OCI-LY7 (cell line): ENCODE measurements around the gene ADPRHL1. TPM values are rescaled to one million over a fixed set of nuclear protein-coding genes. Genes with fewer than 3 reads are reported as not detected.

ENCODE experiments used
- BruUV-seq: library from RNA; stranded (reverse); fragments of 400-500 nt; replicated peaks from 2 replicates; lab custom pipeline; 2021; lab: Mats Ljungman, UMichigan
- CTCF ChIA-PET: fragments of 300-600 bp; sonication (Branson Sonifier 250); formaldehyde crosslinking; loops from one replicate; lab custom pipeline; 2022; ENCODE audit warnings: antibody characterized with exemption; ENCODE audit not compliant: unreplicated experiment; lab: Charles Lee
- POLR2A ChIA-PET: fragments of 300-600 bp; sonication (Branson Sonifier 250); formaldehyde crosslinking; loops from one replicate; lab custom pipeline; 2022; ENCODE audit warnings: antibody characterized with exemption; lab: Charles Lee
- DNase-seq: peaks from one replicate; pipeline ENCODE4 v3.0.0-alpha.2; 2015; ENCODE audit warnings: low spot score
- H2AFZ ChIP-seq: fragments of 200-600 bp; sonication (generic), shearing (Covaris generic); 2 replicates; pipeline ENCODE4 v1.6.1; 2014; ENCODE audit warnings: mild to moderate bottlenecking, antibody characterized with exemption, low read length, moderate library complexity
- H3K27ac ChIP-seq: fragments of 200-600 bp; sonication (generic); 2 replicates; pipeline ENCODE4 v1.5.1; 2014; ENCODE audit warnings: mixed run types, low read depth, mild to moderate bottlenecking, moderate library complexity, low read length, inconsistent platforms; ENCODE audit not compliant: poor library complexity, severe bottlenecking
- H3K36me3 ChIP-seq: fragments of 200-600 bp; sonication (generic); 2 replicates; pipeline ENCODE4 v1.6.1; 2014; ENCODE audit warnings: mild to moderate bottlenecking, antibody characterized with exemption, low read length, moderate library complexity, mixed read lengths; ENCODE audit not compliant: insufficient read depth
- H3K4me1 ChIP-seq: fragments of 200-600 bp; sonication (generic); 2 replicates; pipeline ENCODE4 v1.5.1; 2014; ENCODE audit warnings: mild to moderate bottlenecking, low read length; ENCODE audit not compliant: insufficient read depth, poor library complexity, severe bottlenecking
- H3K4me2 ChIP-seq: fragments of 200-600 bp; sonication (generic); 2 replicates; pipeline ENCODE4 v1.6.1; 2014; ENCODE audit warnings: mild to moderate bottlenecking, low read length
- H3K4me3 ChIP-seq: fragments of 200-600 bp; sonication (generic); 2 replicates; pipeline ENCODE4 v1.5.1; 2014; ENCODE audit warnings: mild to moderate bottlenecking, low read depth, low read length; ENCODE audit not compliant: poor library complexity, severe bottlenecking
- H3K79me2 ChIP-seq: fragments of 200-600 bp; sonication (generic); 2 replicates; pipeline ENCODE4 v1.6.1; 2016; ENCODE audit warnings: low read depth, mild to moderate bottlenecking, low read length, moderate library complexity, mixed read lengths; ENCODE audit not compliant: insufficient read depth
- H3K9me2 ChIP-seq: fragments of 200-600 bp; sonication (generic); 2 replicates; pipeline ENCODE4 v1.6.1; 2016; ENCODE audit warnings: mild to moderate bottlenecking, low read length, mixed read lengths; ENCODE audit not compliant: insufficient read depth
- H3K9me3 ChIP-seq: fragments of 200-600 bp; sonication (generic); 2 replicates; pipeline ENCODE4 v1.6.1; 2014; ENCODE audit warnings: mild to moderate bottlenecking, mixed run types, low read length, mixed read lengths
- H4K20me1 ChIP-seq: fragments of 200-600 bp; sonication (generic); 2 replicates; pipeline ENCODE4 v1.6.1; 2014; ENCODE audit warnings: mild to moderate bottlenecking, antibody characterized with exemption, low read length, moderate library complexity, mixed read lengths; ENCODE audit not compliant: insufficient read depth
- CTCF ChIP-seq: fragments of 200-600 bp; sonication (generic); conservative IDR thresholded peaks from 2 replicates; pipeline ENCODE4 v1.5.1; 2014; ENCODE audit warnings: mild to moderate bottlenecking, antibody characterized with exemption, low read length, moderate library complexity, mixed read lengths
- EZH2phosphoT487 ChIP-seq: fragments of 200-600 bp; sonication (generic); IDR thresholded peaks from 2 replicates; pipeline ENCODE4 v1.6.1; 2018; ENCODE audit warnings: low read depth, borderline replicate concordance, mild to moderate bottlenecking, mixed run types, antibody characterized with exemption, low read length, moderate library complexity, mixed read lengths
- intact Hi-C: fragments of 100-400 bp; cut with micrococcal nuclease; formaldehyde crosslinking; loops from one replicate; pipeline ENCODE4 v1.10.0; 2022; ENCODE audit not compliant: unreplicated experiment
- total RNA-seq, 2 experiments: library from RNA; depleted of rRNA in 1 of 2; stranded (reverse); fragments of >200 nt in 1 of 2; shearing (Covaris generic) in 1 of 2; gene quantifications; 2 replicates each; pipeline ENCODE4 v1.2.3, GENCODE V29; 2014 to 2022

ADPRHL1 gene
- total RNA-seq, 2 experiments from 2014 or later = 2.5 to 6.2 TPM

GRCh38 chr13:113351514-113352026 is 101.7 kb downstream of the ADPRHL1 start:
- Histone ChIP-seq H3K27ac (no peak overlapping the region), H3K9me3 (no peaks in the 10 kb centered on the region), H3K4me2 (no peak overlapping the region), H3K4me3 (no peak overlapping the region), H4K20me1 (no peaks in the 10 kb centered on the region), H3K36me3 (no peaks in the 10 kb centered on the region), H3K9me2 (no peaks in the 10 kb centered on the region), H3K79me2 (no peaks in the 10 kb centered on the region), H3K4me1 (no peaks in the 10 kb centered on the region), H2AFZ (no peak overlapping the region)
- TF ChIP-seq EZH2phosphoT487 (no peak), CTCF (no peak)
- BruUV-seq = no TSS peak
- no peak for DNase-seq
- ChIA-PET POLR2A (no interaction called here), CTCF (no interaction called here)
- intact Hi-C loops = no loop called here

GRCh38 chr13:113350938-113351335 is 102.4 kb downstream of the ADPRHL1 start:
- H3K9me3 ChIP-seq = no peaks in the 10 kb centered on the region
- no peaks in the 10 kb centered on the region for H3K36me3 ChIP-seq
- no peak overlapping the region for H3K4me3 ChIP-seq
- no peaks in the 10 kb centered on the region for H3K79me2 ChIP-seq
- TF ChIP-seq EZH2phosphoT487 = no peak
- no peak for TF ChIP-seq CTCF
- no peak overlapping the region for H3K4me2 ChIP-seq
- DNase-seq = no peak
- H3K4me1 ChIP-seq = no peaks in the 10 kb centered on the region
- H2AFZ ChIP-seq = no peak overlapping the region
- no TSS peak for BruUV-seq
- H3K27ac ChIP-seq = no peak overlapping the region
- no peaks in the 10 kb centered on the region for H4K20me1 ChIP-seq
- intact Hi-C loops = no loop called here
- POLR2A ChIA-PET = no interaction called here
- H3K9me2 ChIP-seq = no peaks in the 10 kb centered on the region
- CTCF ChIA-PET = no interaction called here

- no peak for TF ChIP-seq EZH2phosphoT487
- TF ChIP-seq CTCF = 0 out of 2 replicates have a peak, but pooled peaks have one; percentile 38
- no TSS peak for BruUV-seq
- H3K4me2 ChIP-seq = no peak overlapping the region
Observed at GRCh38 chr13:113350065-113350937, 103.0 kb downstream of the ADPRHL1 start.

More at GRCh38 chr13:113350065-113350937, 103.0 kb downstream of the ADPRHL1 start:
- H3K9me3 ChIP-seq = no peaks in the 10 kb centered on the region
- H3K4me1 ChIP-seq = no peaks in the 10 kb centered on the region
- no peak overlapping the region for H3K4me3 ChIP-seq
- intact Hi-C loops = no loop called here
- POLR2A ChIA-PET = no interaction called here
- H2AFZ ChIP-seq = no peak overlapping the region
- H3K9me2 ChIP-seq = no peaks in the 10 kb centered on the region
- no peaks in the 10 kb centered on the region for H4K20me1 ChIP-seq
- CTCF ChIA-PET = no interaction called here
- DNase-seq = peak; percentile 13
- no peaks in the 10 kb centered on the region for H3K36me3 ChIP-seq
- no peak overlapping the region for H3K27ac ChIP-seq
- H3K79me2 ChIP-seq = no peaks in the 10 kb centered on the region
